Hepatocyte (in vitro differentiated cells): ENCODE measurements around the gene MRPL27. TPM values are rescaled to one million over a fixed set of nuclear protein-coding genes. Genes with fewer than 3 reads are reported as not detected.

ENCODE experiments used
- DNase-seq: peaks from one replicate; pipeline ENCODE4 v3.0.0-alpha.2; 2016; ENCODE audit warnings: low spot score
- H2AFZ ChIP-seq: fragments of 200-600 bp; sonication (generic); 2 replicates; pipeline ENCODE4 v1.6.0; 2016; ENCODE audit warnings: antibody characterized with exemption, mild to moderate bottlenecking
- H3K27ac ChIP-seq: fragments of 200-600 bp; sonication (generic); 2 replicates; pipeline ENCODE4 v1.5.1; 2016; ENCODE audit warnings: mild to moderate bottlenecking
- H3K27me3 ChIP-seq: fragments of 200-600 bp; sonication (generic); 2 replicates; pipeline ENCODE4 v1.6.1; 2016
- H3K36me3 ChIP-seq: fragments of 200-600 bp; sonication (generic); replicated peaks from 2 replicates; pipeline ENCODE4 v1.5.1; 2016; ENCODE audit warnings: low read depth; ENCODE audit not compliant: insufficient read depth
- H3K4me1 ChIP-seq: fragments of 200-600 bp; sonication (generic); 2 replicates; pipeline ENCODE4 v1.5.1; 2016; ENCODE audit warnings: mild to moderate bottlenecking, moderate library complexity; ENCODE audit not compliant: insufficient read depth
- H3K4me2 ChIP-seq: fragments of 200-600 bp; sonication (generic); 2 replicates; pipeline ENCODE4 v1.6.0; 2016
- H3K4me3 ChIP-seq: fragments of 200-600 bp; sonication (generic); 2 replicates; pipeline ENCODE4 v1.5.1; 2016; ENCODE audit warnings: mild to moderate bottlenecking
- H3K79me2 ChIP-seq: fragments of 200-600 bp; sonication (generic); 2 replicates; pipeline ENCODE4 v1.6.0; 2017; ENCODE audit warnings: mild to moderate bottlenecking
- H3K9me2 ChIP-seq: fragments of 200-600 bp; sonication (generic); replicated peaks from 2 replicates; pipeline ENCODE4 v1.6.0; 2017; ENCODE audit warnings: mild to moderate bottlenecking; ENCODE audit not compliant: insufficient read depth
- H3K9me3 ChIP-seq: fragments of 200-600 bp; sonication (generic); 2 replicates; pipeline ENCODE4 v1.5.1; 2016; ENCODE audit warnings: low read depth, mild to moderate bottlenecking
- H4K20me1 ChIP-seq: fragments of 200-600 bp; sonication (generic); 2 replicates; pipeline ENCODE4 v1.6.0; 2016; ENCODE audit warnings: mild to moderate bottlenecking; ENCODE audit not compliant: insufficient read depth, poor library complexity, severe bottlenecking
- CTCF ChIP-seq: fragments of 200-600 bp; sonication (generic); IDR thresholded peaks from 2 replicates; pipeline ENCODE4 v1.5.1; 2016; ENCODE audit warnings: antibody characterized with exemption, mild to moderate bottlenecking; ENCODE audit not compliant: poor library complexity
- EZH2 ChIP-seq: fragments of 200-600 bp; sonication (generic); IDR thresholded peaks from 2 replicates; pipeline ENCODE4 v1.6.1; 2016; ENCODE audit warnings: antibody characterized with exemption, mild to moderate bottlenecking, borderline replicate concordance
- EZH2phosphoT487 ChIP-seq: fragments of 200-600 bp; sonication (generic); IDR thresholded peaks from one replicate; pipeline ENCODE4 v1.6.1; 2018; ENCODE audit warnings: antibody characterized with exemption, mild to moderate bottlenecking, low read depth, moderate library complexity; ENCODE audit not compliant: unreplicated experiment, severe bottlenecking
- WGBS: methylation state at CpG from one replicate; pipeline ENCODE4 v1.1.6; 2016; ENCODE audit warnings: low lambda C conversion rate; ENCODE audit errors: missing lambda C conversion rate; 5-methylcytosine and 5-hydroxymethylcytosine counted together
- polyA plus RNA-seq: library from polyadenylated mRNA; unstranded; fragments of >200 nt; fragmentation: Nextera tagmentation; extraction: Ambion mirVana; gene quantifications from 2 replicates; pipeline ENCODE4 v1.2.1, GENCODE V29; 2016
- total RNA-seq: library from RNA; depleted of rRNA; stranded (reverse); fragments of >200 nt; gene quantifications from 2 replicates; pipeline ENCODE4 v1.2.3, GENCODE V29; 2014

MRPL27 gene
- total and polyA plus RNA-seq, 2 experiments from 2014 or later: 83.0 to 139 TPM

- WGBS: 98% methylated on average over 17 of the region's 17 CpGs
- TF ChIP-seq CTCF (no peak), EZH2phosphoT487 (no peak), EZH2 (no peak)
- no peak overlapping the region for H3K27ac ChIP-seq
- H3K27me3 ChIP-seq: no peaks in the 10 kb centered on the region
- no peak overlapping the region for H3K4me3 ChIP-seq
- H2AFZ ChIP-seq: no peak overlapping the region
- no peaks in the 10 kb centered on the region for H3K36me3 ChIP-seq
- no peak for DNase-seq
- H3K79me2 ChIP-seq: no peaks in the 10 kb centered on the region
- no peak overlapping the region for H3K4me2 ChIP-seq
- H3K4me1 ChIP-seq: peaks cover 1% of the 10 kb centered on the region
- H3K9me3 ChIP-seq: no peaks in the 10 kb centered on the region
- no peaks in the 10 kb centered on the region for H4K20me1 ChIP-seq
- H3K9me2 ChIP-seq: no peaks in the 10 kb centered on the region
Measured at GRCh38 chr17:50358177-50358576, 14.8 kb downstream of the MRPL27 start.

DNA sequence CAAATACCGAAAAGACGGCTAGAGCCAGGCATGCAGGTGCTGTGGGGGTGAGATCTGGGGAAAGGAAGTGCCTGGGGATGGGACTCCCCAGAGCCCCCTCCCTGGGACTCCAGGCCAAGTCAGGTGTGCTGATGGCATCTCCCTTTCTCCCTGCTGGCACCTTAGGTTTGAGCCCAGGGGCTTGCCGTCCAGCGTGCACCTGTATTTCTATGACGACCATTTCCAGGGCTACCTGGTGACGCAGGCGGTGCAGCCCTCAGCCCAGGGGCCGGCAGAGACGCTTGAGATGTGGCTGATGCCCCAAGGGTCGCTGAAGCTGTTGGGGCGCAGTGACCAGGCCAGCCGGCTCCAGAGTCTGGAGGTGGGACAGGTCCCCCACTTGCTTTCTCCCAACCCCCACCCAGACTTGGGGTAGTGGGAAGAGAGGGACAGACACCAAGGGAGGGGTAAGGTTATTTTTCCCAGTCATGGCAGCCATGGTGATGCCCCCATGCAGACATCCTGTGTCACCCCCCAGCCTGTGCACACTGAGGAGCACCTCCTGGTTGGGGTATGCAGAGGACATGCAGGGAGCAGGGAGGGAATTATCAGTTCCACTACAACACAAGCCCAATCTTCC, 16.0 kb downstream of the MRPL27 start:
- H3K27me3 ChIP-seq: no peaks in the 10 kb centered on the region
- no peaks in the 10 kb centered on the region for H3K36me3 ChIP-seq
- H3K4me3 ChIP-seq: no peak overlapping the region
- H3K27ac ChIP-seq: no peak overlapping the region
- 98% methylated on average over 12 of the region's 12 CpGs for WGBS
- no peaks in the 10 kb centered on the region for H3K9me3 ChIP-seq
- DNase-seq: no peak
- H4K20me1 ChIP-seq: no peaks in the 10 kb centered on the region
- H3K79me2 ChIP-seq: no peaks in the 10 kb centered on the region
- no peaks in the 10 kb centered on the region for H3K4me1 ChIP-seq
- TF ChIP-seq EZH2 (no peak), CTCF (no peak)
- no peaks in the 10 kb centered on the region for H3K9me2 ChIP-seq
- no peak overlapping the region for H2AFZ ChIP-seq
- H3K4me2 ChIP-seq: no peak overlapping the region

- no peak overlapping the region for H3K4me2 ChIP-seq
- no peak overlapping the region for H3K4me3 ChIP-seq
- H3K27ac ChIP-seq: no peak overlapping the region
- H3K4me1 ChIP-seq: no peaks in the 10 kb centered on the region
- 97% methylated on average over 12 of the region's 12 CpGs for WGBS
- H4K20me1 ChIP-seq: no peaks in the 10 kb centered on the region
- H3K9me3 ChIP-seq: no peaks in the 10 kb centered on the region
- H3K79me2 ChIP-seq: no peaks in the 10 kb centered on the region
- no peaks in the 10 kb centered on the region for H3K9me2 ChIP-seq
- DNase-seq: no peak
- no peak for TF ChIP-seq EZH2phosphoT487
- TF ChIP-seq EZH2: no peak
- no peak for TF ChIP-seq CTCF
- H2AFZ ChIP-seq: no peak overlapping the region
- H3K36me3 ChIP-seq: no peaks in the 10 kb centered on the region
- H3K27me3 ChIP-seq: no peaks in the 10 kb centered on the region
Measured at GRCh38 chr17:50356418-50356817, 16.6 kb downstream of the MRPL27 start.
